LNCaP clone FGC (cell line): ENCODE results near the gene TMEM108.

Experiments
- DNase-seq: peaks from one replicate; pipeline ENCODE4 v3.0.0-alpha.2; 2011; ENCODE audit warnings: low read depth
- H3K4me3 ChIP-seq: 2 replicates; pipeline ENCODE4 v1.5.1; 2011; ENCODE audit warnings: mild to moderate bottlenecking, low read depth, low read length, control low read depth
- TF ChIP-seq, protein P1 (sequence below): IDR thresholded peaks from 2 replicates; pipeline ENCODE4 v1.5.1; 2012; ENCODE audit warnings: mild to moderate bottlenecking; ENCODE audit not compliant: control insufficient read depth, insufficient read depth; ENCODE audit errors: extremely low read depth

TMEM108 gene

DNA sequence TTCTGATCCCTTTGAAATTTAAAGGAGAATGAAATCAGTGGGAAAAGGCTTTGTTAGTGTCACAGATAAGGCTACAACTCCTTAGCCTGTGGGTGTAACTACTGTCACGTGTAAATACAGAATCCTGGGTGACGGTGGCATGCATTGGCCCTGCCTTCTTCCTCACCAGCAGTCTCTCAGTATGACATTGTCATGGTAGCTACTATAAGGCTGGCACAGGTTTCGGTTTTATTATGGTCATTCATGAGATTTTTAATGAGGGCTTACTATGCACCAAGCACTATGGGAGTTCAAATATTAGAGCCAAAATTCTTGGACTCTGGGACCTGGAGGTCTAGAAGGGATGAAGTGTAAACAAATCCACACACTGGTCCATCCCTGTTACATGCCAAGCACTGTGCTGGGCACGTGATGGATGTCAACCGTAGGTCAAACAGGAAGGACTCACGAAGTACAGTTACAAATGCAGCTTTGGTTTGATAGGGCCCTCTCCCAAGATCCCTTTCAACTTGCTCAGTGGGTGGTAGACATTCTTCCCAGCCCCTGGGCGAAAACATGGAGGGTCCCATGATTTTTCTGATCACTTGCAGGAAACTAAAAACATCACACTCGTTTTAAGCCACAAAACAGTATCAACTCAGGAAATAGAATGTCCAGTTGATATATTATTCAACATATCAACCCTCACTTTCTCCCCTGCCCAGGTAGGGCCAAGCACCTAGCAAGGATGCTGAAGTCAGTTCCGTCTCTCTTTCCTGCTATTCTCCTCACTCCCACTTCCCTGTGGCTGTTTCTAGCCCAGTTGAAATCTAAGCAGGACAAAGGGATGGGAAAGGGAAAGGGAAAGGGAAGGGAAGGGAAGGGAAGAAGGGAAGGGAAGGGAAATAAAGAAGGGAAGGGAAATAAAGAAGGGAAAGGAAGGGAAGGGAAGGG is 387.0 kb downstream of the TMEM108 start:
- no peak for DNase-seq
- H3K4me3 ChIP-seq, result no peak overlapping the region
- TF ChIP-seq, protein P1, sequence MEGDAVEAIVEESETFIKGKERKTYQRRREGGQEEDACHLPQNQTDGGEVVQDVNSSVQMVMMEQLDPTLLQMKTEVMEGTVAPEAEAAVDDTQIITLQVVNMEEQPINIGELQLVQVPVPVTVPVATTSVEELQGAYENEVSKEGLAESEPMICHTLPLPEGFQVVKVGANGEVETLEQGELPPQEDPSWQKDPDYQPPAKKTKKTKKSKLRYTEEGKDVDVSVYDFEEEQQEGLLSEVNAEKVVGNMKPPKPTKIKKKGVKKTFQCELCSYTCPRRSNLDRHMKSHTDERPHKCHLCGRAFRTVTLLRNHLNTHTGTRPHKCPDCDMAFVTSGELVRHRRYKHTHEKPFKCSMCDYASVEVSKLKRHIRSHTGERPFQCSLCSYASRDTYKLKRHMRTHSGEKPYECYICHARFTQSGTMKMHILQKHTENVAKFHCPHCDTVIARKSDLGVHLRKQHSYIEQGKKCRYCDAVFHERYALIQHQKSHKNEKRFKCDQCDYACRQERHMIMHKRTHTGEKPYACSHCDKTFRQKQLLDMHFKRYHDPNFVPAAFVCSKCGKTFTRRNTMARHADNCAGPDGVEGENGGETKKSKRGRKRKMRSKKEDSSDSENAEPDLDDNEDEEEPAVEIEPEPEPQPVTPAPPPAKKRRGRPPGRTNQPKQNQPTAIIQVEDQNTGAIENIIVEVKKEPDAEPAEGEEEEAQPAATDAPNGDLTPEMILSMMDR, result no peak

DNA sequence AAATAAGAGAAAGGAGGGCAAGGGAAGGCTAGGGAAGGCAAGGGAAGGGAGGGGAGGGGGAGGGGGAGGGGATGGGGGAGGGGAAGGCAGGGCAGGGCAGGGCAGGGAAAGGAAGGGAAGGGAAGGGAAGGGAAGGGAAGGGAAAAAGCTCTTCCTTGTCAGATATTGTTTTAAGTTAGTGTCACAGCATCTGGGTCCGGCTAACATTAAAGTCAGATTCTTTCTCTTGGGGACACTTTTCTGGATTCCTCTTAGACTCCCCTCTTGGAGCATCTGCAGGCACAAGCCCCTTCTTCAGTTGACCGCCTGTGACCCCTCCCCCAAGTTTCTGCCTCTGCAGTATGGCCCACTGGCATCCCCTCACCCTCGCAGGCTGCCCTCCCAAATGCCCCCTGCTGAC is 387.7 kb downstream of the TMEM108 start:
- TF ChIP-seq, protein P1, result no peak

DNA sequence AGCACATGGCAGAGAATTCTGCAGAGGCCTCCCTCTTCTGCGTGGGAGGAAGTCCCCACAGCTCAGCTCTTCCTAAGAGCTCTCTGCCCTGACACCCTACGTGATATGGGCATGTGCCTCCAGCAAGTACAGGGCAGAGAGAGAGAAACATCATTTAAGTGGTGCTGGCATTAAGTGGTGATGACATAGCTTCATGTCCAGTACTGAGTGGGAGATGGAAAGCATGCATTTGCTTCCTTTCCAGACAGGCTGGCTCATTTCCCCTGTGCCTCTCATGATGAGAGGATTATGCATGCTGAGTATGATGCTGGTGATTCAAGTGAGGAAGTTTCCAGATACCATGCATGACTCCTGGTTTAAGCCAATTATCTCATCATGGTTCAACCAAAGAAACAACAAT is 388.5 kb downstream of the TMEM108 start:
- H3K4me3 ChIP-seq, result no peak overlapping the region
- no peak for DNase-seq
- TF ChIP-seq, protein P1, result no peak

More for the DNA sequence above, 387.7 kb downstream of the TMEM108 start:
- no peak overlapping the region for H3K4me3 ChIP-seq
- no peak for DNase-seq

DNA sequence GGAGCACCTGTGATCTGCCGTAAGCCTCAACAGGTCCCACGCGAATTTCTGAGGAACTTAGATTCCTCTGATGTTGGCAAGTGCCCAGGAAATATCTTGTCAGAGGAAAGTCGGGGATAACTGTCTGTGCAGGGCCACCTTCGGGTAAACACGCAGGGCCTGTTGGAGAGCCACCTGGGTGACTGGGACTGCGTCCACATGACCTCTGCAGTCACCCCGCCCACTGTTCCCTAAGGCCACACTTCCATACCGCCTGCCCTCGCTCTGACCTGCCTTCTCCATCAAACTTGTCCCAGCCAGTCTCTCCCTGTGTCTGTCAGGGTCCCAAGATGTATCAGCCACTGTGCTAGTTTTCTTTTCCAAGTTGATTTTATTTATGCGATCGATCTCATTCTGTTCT is 390.4 kb downstream of the TMEM108 start:
- TF ChIP-seq, protein P1, result no peak
- no peak overlapping the region for H3K4me3 ChIP-seq
- no peak for DNase-seq

DNA sequence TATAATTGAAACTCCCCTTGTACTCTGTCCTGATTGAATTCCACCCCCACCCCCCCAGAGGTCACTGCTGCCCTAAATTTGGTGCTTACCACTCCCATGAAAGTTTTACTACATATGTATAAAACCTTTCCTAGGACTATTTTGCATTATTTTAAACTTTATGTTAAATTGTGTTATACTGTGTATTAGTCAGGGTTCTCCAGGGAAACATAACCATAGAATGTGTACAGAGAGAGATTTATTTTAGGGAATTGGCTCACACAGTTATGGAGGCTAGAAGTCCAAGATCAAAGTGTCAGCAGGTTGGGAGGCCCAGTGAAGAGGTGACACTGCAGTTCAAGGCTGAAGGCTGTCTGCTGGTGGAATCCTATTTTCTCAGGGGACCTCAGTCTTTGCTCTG is 390.9 kb downstream of the TMEM108 start:
- TF ChIP-seq, protein P1, result no peak
- H3K4me3 ChIP-seq, result no peak overlapping the region
- no peak for DNase-seq

DNA sequence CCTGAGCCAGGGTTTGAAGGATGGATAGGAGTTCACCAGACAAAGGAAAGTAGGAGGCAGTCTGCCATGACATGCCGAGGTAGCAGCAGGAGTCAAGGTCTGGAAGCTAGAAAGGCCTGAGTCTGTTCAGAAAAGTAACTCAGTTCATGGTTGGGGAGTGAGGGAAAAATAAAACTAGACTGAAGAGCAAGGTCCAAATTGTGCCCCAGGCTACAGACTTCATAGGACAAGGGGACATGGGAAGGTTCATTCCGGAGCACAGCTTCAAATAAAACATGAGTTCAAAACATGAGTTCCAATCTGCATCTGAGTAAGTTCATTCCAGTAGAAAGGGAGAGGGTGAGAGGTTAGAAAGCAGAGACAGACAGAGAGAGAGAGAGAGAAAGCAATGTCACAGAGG is 401.4 kb downstream of the TMEM108 start:
- H3K4me3 ChIP-seq, result no peak overlapping the region
- DNase-seq, result no peak
- TF ChIP-seq, protein P1, result no peak

DNA sequence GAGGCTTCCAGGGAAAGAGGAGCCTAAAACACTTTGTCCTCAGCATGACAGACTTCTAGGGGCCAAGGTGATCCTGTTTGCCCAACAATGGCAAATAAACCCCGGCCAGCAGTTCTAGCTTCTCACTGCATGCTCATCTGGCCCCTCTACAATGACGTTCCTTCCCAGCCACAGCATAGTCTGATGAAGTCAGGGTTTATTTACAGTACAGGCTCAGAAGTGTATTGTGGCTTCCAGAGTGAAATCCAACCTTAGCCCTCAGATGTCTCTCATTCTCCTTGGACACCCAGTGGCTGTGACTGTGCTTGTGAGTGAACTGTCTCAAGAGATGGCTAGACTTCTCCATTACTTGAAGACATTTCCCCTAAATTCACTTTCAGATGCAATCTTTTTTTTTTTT is 402.5 kb downstream of the TMEM108 start:
- no peak for DNase-seq
- no peak overlapping the region for H3K4me3 ChIP-seq
- TF ChIP-seq, protein P1, result no peak
